A673 (cell line): Measurements from ENCODE around the gene MORN1.

Source experiments
- EZH2 ChIP-seq: fragments of 200-600 bp; sonication (generic); IDR thresholded peaks from 2 replicates; pipeline ENCODE4 v1.6.1; 2017; ENCODE audit warnings: borderline replicate concordance, low read depth, mild to moderate bottlenecking, mixed read lengths, antibody characterized with exemption, low read length; ENCODE audit not compliant: poor library complexity, severe bottlenecking
- TF ChIP-seq, protein P1 (sequence below): fragments of 300-800, 200-600 bp; sonication (generic); conservative IDR thresholded peaks from 2 replicates; pipeline ENCODE4 v1.5.1; 2017; ENCODE audit warnings: low read depth, mild to moderate bottlenecking, antibody characterized with exemption, low read length, moderate library complexity, mixed read lengths

- TF ChIP-seq, protein P1, sequence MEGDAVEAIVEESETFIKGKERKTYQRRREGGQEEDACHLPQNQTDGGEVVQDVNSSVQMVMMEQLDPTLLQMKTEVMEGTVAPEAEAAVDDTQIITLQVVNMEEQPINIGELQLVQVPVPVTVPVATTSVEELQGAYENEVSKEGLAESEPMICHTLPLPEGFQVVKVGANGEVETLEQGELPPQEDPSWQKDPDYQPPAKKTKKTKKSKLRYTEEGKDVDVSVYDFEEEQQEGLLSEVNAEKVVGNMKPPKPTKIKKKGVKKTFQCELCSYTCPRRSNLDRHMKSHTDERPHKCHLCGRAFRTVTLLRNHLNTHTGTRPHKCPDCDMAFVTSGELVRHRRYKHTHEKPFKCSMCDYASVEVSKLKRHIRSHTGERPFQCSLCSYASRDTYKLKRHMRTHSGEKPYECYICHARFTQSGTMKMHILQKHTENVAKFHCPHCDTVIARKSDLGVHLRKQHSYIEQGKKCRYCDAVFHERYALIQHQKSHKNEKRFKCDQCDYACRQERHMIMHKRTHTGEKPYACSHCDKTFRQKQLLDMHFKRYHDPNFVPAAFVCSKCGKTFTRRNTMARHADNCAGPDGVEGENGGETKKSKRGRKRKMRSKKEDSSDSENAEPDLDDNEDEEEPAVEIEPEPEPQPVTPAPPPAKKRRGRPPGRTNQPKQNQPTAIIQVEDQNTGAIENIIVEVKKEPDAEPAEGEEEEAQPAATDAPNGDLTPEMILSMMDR, result no peak
- TF ChIP-seq EZH2, result no peak
These were observed 117.0 kb downstream of the MORN1 start for GRCh38 chr1:2274231-2274928.
